GM21367 (cell line): Measurements from ENCODE around the gene PROSER1.
"Not testable (repeated sequence)": the region's sequence is repeated elsewhere in the genome, so short reads cannot be mapped to it uniquely, and the experiment has no call there.

ENCODE experiments used
- ATAC-seq: cut with Tn5 transposase; IDR thresholded peaks from one replicate; pipeline ENCODE4 v1.9.1; 2021; ENCODE audit not compliant: unreplicated experiment

The PROSER1 gene

DNA sequence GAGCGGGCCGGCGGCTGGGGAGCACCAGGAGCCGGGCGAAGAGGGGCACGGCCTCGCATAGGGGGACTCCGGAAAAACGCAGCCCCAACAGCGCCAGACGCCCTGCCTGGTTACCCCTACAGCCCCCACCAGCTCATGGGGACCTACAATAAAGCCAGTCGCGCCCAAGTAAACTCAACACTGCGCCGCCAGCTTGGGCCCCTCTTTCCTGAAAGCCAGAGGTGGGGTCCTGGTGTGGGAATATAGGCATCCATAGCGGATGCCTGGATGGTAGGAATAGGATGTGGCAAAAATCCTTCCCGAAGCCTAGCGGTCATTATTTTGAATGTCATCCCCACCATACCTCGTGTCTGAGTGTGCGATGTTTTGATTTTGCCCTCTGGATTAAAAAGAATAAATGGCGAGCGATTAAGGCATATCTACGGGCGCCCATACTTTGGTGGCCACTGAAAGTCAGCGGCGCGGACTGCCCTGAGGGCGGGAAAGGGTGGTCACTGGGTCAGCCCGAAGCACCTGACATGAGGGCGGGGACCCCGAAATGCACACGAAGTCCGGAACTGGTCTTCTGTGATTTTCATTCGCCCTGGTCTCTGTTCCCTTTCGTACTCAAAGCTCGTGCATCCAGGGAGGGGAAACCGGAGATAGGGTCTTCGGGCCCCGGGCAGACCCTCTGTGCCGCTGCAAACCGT is at the start of gene PROSER1, which contains the start of gene NHLRC3:
Gene PROSER1 (minus strand): TSS at position 210 of the 689 bp plus-strand sequence. CDS start 847 bp downstream, outside the sequence.
Gene NHLRC3 (plus strand): TSS at position 577 of the 689 bp plus-strand sequence. CDS start 184 bp downstream, outside the sequence.
- ATAC-seq, result peak; percentile 69

GRCh38 chr13:39086251-39086945 is 48.5 kb upstream of the PROSER1 start:
- ATAC-seq, result not testable (repeated sequence)

- ATAC-seq, result no peak
Measured at GRCh38 chr13:39073983-39074382, 36.1 kb upstream of the PROSER1 start.

DNA sequence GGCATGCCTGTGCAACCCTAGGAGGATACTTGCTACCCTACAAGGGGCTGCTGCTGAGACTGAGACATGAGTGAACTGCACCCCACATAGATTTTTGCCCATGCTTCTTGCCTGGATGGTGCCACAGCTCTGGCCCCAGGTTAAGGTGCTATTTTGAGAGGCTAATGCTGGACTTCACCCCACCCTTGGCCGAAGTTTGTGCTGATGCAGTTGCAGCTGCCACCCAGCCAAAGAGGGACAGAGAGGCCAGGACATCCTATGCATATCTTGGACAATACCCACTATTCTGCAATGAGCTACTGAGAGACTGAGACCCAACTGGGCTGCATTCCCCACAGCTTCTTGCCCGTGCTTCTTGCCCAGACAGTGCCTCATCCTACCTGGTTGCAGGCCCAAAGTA is 35.0 kb upstream of the PROSER1 start:
- ATAC-seq, result no peak

- no peak for ATAC-seq
Measured at GRCh38 chr13:39062004-39062403, 24.1 kb upstream of the PROSER1 start.

DNA sequence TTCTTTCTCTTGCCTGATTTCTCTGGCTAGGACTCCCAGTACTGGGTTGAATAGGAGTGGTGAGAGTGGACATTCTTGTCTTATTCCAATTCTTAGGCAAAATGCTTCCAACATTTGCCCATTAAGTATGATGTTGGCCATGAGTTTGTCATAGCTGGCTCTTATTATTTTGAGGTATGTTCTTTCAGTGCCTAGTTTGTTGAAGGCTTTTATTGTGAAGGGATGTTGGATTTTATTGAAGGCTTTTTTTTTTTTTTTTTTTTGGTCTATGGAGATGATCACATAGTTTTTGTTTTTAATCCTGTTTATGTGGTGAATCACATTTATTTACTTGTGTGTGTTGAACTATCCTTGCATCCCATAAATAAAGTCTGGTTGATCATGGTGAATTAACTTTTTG is 20.2 kb upstream of the PROSER1 start:
- ATAC-seq, result no peak

DNA sequence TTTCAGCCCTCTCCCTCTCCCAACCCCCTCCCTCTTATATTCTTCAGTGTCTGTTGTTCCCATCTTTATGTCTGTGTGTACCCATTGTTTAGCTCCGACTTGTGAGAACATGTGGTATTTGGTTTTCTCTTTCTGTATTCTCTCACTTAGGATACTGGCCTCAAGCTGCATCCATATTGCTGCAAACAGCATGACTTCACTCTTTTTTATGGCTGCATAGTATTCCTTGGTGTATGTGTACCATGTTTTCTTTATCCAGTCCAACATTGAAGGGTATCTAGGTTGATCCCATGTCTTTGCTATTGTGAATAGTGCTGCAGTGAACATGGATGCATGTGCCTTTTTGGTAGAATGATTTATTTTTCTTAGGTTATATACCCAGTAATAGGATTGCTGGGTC is 18.1 kb upstream of the PROSER1 start:
- ATAC-seq, result no peak

DNA sequence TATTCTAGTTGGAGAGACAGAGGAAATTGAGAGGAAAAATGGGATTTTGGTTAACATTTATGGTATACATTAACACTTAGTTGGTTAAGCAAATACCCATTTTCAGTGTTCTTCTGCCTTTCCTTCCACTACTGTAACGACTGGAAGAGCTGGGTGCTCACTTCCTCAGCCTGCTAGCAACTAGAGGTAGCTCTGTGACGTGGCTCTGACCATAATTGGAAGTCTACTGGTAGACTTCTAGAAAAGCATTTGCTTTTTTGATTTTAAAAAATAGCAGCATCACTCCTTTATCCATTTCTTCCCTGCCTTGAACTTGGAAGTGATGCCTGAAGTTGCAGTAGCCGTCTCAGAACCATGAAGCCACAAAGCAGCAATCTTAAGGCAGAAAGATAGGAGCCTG is 16.2 kb upstream of the PROSER1 start:
- ATAC-seq, result no peak

GRCh38 chr13:39052944-39053343 is 15.1 kb upstream of the PROSER1 start:
- no peak for ATAC-seq

DNA sequence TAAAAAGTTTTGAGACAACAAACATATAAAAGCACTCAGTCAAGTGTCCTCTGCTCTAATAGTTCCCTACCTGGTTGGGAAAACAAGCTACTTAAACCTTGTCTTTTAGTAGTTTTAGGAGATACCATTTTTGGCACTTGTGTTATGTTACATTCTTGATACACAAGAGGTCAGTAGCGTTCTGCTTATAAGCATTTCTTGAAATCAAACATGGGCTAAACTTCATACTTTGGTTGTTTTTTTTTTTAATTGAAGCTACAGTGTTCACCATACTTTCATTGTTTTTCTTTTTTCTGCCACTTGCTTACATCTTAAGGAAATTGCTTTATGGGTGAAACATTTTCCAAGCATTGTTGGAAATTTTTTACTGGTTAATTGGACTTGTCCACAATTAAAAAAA is 13.3 kb upstream of the PROSER1 start:
- ATAC-seq, result no peak

DNA sequence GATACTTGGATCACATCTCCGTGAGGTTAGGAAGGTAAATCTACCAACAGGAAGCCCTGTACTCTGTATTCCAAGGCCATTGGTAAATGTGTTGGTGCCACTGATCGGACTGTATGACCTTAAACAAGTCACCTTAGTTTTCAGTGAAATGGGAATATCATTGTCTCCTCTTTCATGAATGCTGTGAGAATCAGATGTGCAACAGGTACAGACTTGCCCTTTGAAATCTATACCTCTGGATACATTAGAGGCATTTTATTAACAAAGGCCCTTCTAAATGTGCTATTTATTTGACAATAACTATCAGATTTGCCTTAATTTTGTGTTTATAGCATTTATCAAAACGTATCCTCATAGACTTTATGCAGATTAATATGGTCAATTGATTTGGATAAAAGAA is 11.4 kb upstream of the PROSER1 start:
- ATAC-seq, result no peak

GRCh38 chr13:39048806-39049205 is 10.9 kb upstream of the PROSER1 start:
- ATAC-seq, result no peak

DNA sequence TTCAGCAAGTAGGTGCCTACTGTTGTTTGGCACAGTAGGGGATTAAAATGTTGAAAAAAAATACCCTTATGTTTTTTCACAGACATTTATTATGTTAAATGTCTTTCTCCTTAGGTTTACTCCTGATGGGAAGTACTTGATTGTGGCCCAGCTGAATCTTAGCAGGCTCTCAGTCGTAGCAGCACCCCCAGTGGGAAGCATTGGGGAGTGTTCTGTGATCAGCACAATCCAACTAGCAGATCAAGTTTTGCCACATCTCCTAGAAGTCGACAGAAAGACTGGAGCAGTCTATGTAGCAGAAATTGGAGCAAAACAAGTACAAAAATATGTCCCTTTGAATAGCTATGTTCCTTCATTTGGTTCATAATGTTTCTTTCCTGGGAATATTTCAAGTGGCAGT is 9.7 kb upstream of the PROSER1 start:
- ATAC-seq, result no peak

DNA sequence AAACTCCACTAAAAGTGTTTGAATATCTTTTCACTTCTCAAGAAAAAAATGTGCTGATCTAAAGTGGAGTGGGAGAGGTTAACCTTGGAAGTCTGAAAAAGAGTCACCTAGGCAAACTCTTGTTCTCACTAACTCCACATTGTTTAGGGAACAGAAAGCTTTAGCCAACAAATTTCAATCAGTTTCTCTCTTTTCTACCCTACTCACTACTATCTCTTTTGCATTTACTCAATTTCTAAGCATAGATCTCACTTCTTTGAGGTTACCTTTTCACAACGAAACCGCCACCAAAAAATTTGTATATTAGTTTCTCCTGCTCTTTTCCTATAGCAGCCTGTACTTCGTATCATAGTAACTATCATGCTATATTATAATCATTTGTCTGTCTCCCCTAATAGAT is 6.6 kb upstream of the PROSER1 start:
- ATAC-seq, result peak; percentile 83

DNA sequence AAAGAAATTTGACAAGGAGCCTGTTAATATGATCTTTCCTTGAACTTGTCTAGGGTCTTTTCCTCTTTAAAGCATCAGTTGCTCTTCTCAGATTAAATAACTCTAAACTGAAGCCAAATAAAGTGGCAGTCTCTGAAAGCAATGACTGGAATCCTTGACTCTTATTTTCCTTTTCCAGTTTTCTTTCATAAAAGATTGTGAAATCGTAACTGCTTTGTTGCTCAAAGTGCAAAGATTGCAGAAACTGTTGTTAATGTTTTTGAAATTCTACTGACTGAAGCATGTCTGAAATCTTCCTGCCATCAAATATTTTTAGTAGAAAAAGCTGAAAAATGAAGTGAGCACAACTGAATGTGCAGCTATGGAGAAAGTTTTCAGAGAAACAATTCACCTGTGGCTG is 2.3 kb upstream of the PROSER1 start:
- no peak for ATAC-seq

DNA sequence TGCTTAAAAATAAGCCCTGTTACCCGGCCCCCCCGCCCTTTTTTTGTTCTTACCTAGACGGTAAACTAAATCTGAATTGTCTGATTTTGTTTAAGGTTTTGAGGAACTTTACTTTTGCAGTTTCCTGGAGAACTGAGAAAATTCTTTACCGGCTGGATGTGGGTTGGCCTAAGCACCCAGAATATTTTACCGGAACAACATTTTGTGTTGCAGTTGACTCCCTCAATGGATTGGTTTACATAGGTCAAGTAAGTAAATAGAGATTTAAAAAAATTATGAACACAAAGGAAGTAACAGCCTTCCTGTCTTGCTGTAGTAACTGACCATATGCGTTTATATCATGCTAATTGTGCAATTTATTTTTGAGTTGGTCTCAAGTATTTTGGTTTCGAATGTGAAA is 1.2 kb upstream of the PROSER1 start:
- ATAC-seq, result no peak

- peak; percentile 21 for ATAC-seq
Measured at GRCh38 chr13:39038569-39039030, 711 bp upstream of the PROSER1 start.

- peak; percentile 13 for ATAC-seq
Measured at GRCh38 chr13:39037410-39037879, 444 bp downstream of the PROSER1 start.

DNA sequence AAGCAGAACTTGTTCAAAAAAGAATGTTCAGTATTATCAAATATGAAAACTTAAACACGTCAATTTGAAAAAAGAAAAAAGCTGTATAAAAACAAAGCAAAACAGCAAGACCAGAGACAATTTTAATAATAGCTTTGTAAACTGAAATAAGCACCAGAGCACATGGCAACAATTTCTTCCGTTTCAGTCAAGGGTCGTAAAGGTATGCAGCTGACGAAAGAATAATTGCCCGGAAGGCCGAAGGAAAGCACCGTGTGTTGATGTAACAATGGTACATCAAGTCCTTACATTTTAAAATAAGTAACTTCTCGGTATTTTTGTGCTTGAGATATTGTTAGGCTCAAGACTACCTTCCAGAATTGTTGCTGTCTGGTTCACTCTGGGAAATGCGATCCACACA is 1.7 kb downstream of the PROSER1 start:
- no peak for ATAC-seq

- no peak for ATAC-seq
Measured at GRCh38 chr13:39035799-39036198, 2.1 kb downstream of the PROSER1 start.

GRCh38 chr13:39035204-39035603 is 2.7 kb downstream of the PROSER1 start:
- no peak for ATAC-seq

DNA sequence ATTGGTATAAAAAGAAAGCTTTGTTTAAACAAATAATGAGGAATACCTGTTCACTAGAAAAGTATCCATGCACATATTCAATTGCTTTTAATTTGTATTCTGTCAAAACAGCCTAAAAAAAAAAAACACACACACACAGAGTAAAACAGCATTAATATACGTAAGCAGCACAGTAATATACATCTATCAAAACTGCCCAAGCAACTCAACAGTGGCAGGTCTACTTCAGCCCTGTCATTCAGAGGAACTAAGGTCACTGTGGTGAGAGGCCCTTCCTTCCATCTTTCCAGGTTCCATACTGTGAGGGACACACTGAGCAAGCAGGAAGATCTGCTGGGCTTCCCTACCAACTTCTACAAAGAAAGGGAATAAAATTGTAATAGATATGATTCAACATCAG is 3.8 kb downstream of the PROSER1 start:
- ATAC-seq, result no peak
